GM23338 (cell line): ENCODE measurements around the gene CUBN. TPM values are rescaled to one million over a fixed set of nuclear protein-coding genes. Genes with fewer than 3 reads are reported as not detected.

Experiments used
- ATAC-seq: fragments of 200-7000 bp; cut with Tn5 transposase; 3 replicates; pipeline ENCODE4 v1.9.1; 2020
- DNase-seq: peaks from one replicate; pipeline ENCODE4 v3.0.0-alpha.2; 2015; ENCODE audit warnings: low spot score
- H2AFZ ChIP-seq: fragments of 200-600 bp; sonication (generic); 2 replicates; pipeline ENCODE4 v1.8.0; 2016; ENCODE audit warnings: antibody characterized with exemption, mild to moderate bottlenecking, moderate library complexity
- H3F3A ChIP-seq: fragments of 200-600 bp; sonication (generic); replicated peaks from 2 replicates; pipeline ENCODE4 v1.8.0; 2017; ENCODE audit warnings: antibody characterized with exemption, mixed run types, low read depth
- H3K27ac ChIP-seq: fragments of 200-600 bp; sonication (generic); 2 replicates; pipeline ENCODE4 v1.6.1; 2016; ENCODE audit warnings: low read depth
- H3K27me3 ChIP-seq: fragments of 200-600 bp; sonication (generic); 2 replicates; pipeline ENCODE4 v1.8.0; 2016; ENCODE audit warnings: mild to moderate bottlenecking, mixed run types, moderate library complexity; ENCODE audit not compliant: insufficient read depth
- H3K36me3 ChIP-seq: fragments of 200-600 bp; sonication (generic); 2 replicates; pipeline ENCODE4 v1.8.0; 2016; ENCODE audit warnings: mild to moderate bottlenecking; ENCODE audit not compliant: insufficient read depth
- H3K4me1 ChIP-seq: fragments of 200-600 bp; sonication (generic); 2 replicates; pipeline ENCODE4 v1.8.0; 2016; ENCODE audit warnings: mild to moderate bottlenecking, moderate library complexity; ENCODE audit not compliant: insufficient read depth
- H3K4me2 ChIP-seq: fragments of 200-600 bp; sonication (generic); 2 replicates; pipeline ENCODE4 v1.7.1; 2017; ENCODE audit warnings: mixed run types
- H3K4me3 ChIP-seq: fragments of 200-600 bp; sonication (generic); 2 replicates; pipeline ENCODE4 v1.6.1; 2016; ENCODE audit warnings: mixed run types
- H3K79me2 ChIP-seq: fragments of 200-600 bp; sonication (generic); replicated peaks from 2 replicates; pipeline ENCODE4 v1.8.0; 2017; ENCODE audit warnings: mild to moderate bottlenecking; ENCODE audit not compliant: insufficient read depth
- H3K9me2 ChIP-seq: fragments of 200-600 bp; sonication (generic); 2 replicates; pipeline ENCODE4 v1.8.0; 2017; ENCODE audit not compliant: insufficient read depth
- H4K20me1 ChIP-seq: fragments of 200-600 bp; sonication (generic); replicated peaks from 2 replicates; pipeline ENCODE4 v1.8.0; 2017; ENCODE audit warnings: mild to moderate bottlenecking; ENCODE audit not compliant: insufficient read depth
- H3K27ac Mint-ChIP-seq: 2 replicates; pipeline ENCODE4 v1.8.0; 2020; ENCODE audit warnings: inconsistent platforms, mild to moderate bottlenecking, moderate library complexity, mixed read lengths
- H3K27me3 Mint-ChIP-seq: 3 replicates; pipeline ENCODE4 v1.8.0; 2022; ENCODE audit warnings: low read depth, mild to moderate bottlenecking, moderate library complexity, mixed read lengths, inconsistent platforms; ENCODE audit not compliant: insufficient read depth, poor library complexity
- H3K36me3 Mint-ChIP-seq: 3 replicates; pipeline ENCODE4 v1.8.0; 2021; ENCODE audit warnings: low read depth, mild to moderate bottlenecking, inconsistent platforms, moderate library complexity, mixed read lengths
- H3K4me1 Mint-ChIP-seq: 3 replicates; pipeline ENCODE4 v1.8.0; 2020; ENCODE audit warnings: mild to moderate bottlenecking, inconsistent platforms, mixed read lengths
- H3K4me3 Mint-ChIP-seq: 3 replicates; pipeline ENCODE4 v1.8.0; 2021; ENCODE audit warnings: moderate library complexity, mild to moderate bottlenecking, inconsistent platforms, mixed read lengths
- H3K9me3 Mint-ChIP-seq: 3 replicates; pipeline ENCODE4 v1.8.0; 2020; ENCODE audit warnings: moderate library complexity, mild to moderate bottlenecking, inconsistent platforms, mixed read lengths
- CREB1 ChIP-seq: fragments of 250-450 bp; sonication (Bioruptor Pico); IDR thresholded peaks from 2 replicates; pipeline ENCODE4 v1.5.0; 2020; ENCODE audit warnings: low read depth, mild to moderate bottlenecking, moderate library complexity
- ETS1 ChIP-seq: IDR thresholded peaks from 2 replicates; pipeline ENCODE4 v1.6.1; 2016; ENCODE audit warnings: antibody characterized with exemption
- EZH2phosphoT487 ChIP-seq: fragments of 200-600 bp; sonication (generic); IDR thresholded peaks from one replicate; pipeline ENCODE4 v1.8.1; 2018; ENCODE audit warnings: antibody characterized with exemption; ENCODE audit not compliant: unreplicated experiment
- JUNB ChIP-seq: IDR thresholded peaks from one replicate; pipeline ENCODE4 v1.6.1; 2016; ENCODE audit warnings: antibody characterized with exemption; ENCODE audit not compliant: unreplicated experiment
- NANOG ChIP-seq: IDR thresholded peaks from 2 replicates; pipeline ENCODE4 v1.6.1; 2016; ENCODE audit warnings: antibody characterized with exemption, borderline replicate concordance
- REST ChIP-seq: IDR thresholded peaks from one replicate; pipeline ENCODE4 v1.6.1; 2018; ENCODE audit warnings: antibody characterized with exemption; ENCODE audit not compliant: unreplicated experiment
- STAT1 ChIP-seq: IDR thresholded peaks from one replicate; pipeline ENCODE4 v1.6.1; 2016; ENCODE audit warnings: antibody characterized with exemption; ENCODE audit not compliant: unreplicated experiment
- long read RNA-seq: library from polyadenylated mRNA; unstranded; transcript quantifications from one replicate; pipeline ENCODE4 v2.0.0, GENCODE V29; 2020; ENCODE audit not compliant: unreplicated experiment
- polyA plus RNA-seq: library from polyadenylated mRNA; unstranded; fragments of >200 nt; fragmentation: Nextera tagmentation; extraction: Ambion mirVana; gene quantifications from 2 replicates; pipeline ENCODE4 v1.2.1, GENCODE V29; 2016
- total RNA-seq: library from RNA; depleted of rRNA; stranded (reverse); fragments of >200 nt; shearing (Covaris generic); gene quantifications from 2 replicates; pipeline ENCODE4 v1.2.3, GENCODE V29; 2014; rRNA removed

The CUBN gene
- total RNA-seq (0.23 and 1.8 TPM in 2 replicates), polyA plus RNA-seq (0.06 and 0.47 TPM in 2 replicates)
- long read RNA-seq, result 0 reads

- Histone ChIP-seq H3K4me3 (no peak within 1 kb of the TSS), H3F3A (no peaks in the 10 kb centered on the region), H3K4me2 (no peak within 1 kb of the TSS), H3K79me2 (no peaks in the 10 kb centered on the region), H3K36me3 (no peaks in the 10 kb centered on the region), H4K20me1 (no peaks in the 10 kb centered on the region), H3K9me2 (no peaks in the 10 kb centered on the region), H3K4me1 (no peaks in the 10 kb centered on the region), H3K27ac (no peak within 1 kb of the TSS), H3K27me3 (no peaks in the 10 kb centered on the region), H2AFZ (no peak within 1 kb of the TSS)
- DNase-seq (no peak), ATAC-seq (no peak)
- H3K36me3 Mint-ChIP-seq, result no peaks in the 10 kb centered on the region
- no peak for TF ChIP-seq CREB1 (CRISPR knock-in tag)
- no peak for TF ChIP-seq JUNB
- TF ChIP-seq NANOG, result no peak
- no peak for TF ChIP-seq REST
- TF ChIP-seq STAT1, result no peak
- TF ChIP-seq EZH2phosphoT487, result no peak
- peaks cover 5% of the 10 kb centered on the region; the same call in 2 of the 3 replicates for H3K4me1 Mint-ChIP-seq
- no peak within 1 kb of the TSS for H3K4me3 Mint-ChIP-seq
- no peak within 1 kb of the TSS for H3K27ac Mint-ChIP-seq
- no peaks in the 10 kb centered on the region for H3K9me3 Mint-ChIP-seq
- H3K27me3 Mint-ChIP-seq, result no peaks in the 10 kb centered on the region
Measured at GRCh38 chr10:17129741-17130140, at the start of gene CUBN. TSS of gene CUBN (minus strand) at chr10:17129811. CDS start at chr10:17129765, 46 bp downstream.

- no peaks in the 10 kb centered on the region for H3K9me3 Mint-ChIP-seq
- H3K79me2 ChIP-seq, result no peaks in the 10 kb centered on the region
- H3K4me3 ChIP-seq, result no peak overlapping the region
- ATAC-seq (no peak), DNase-seq (no peak)
- H4K20me1 ChIP-seq, result no peaks in the 10 kb centered on the region; the same call in 1 of the 2 replicates
- no peaks in the 10 kb centered on the region for H3K9me2 ChIP-seq
- TF ChIP-seq ETS1, result no peak
- H2AFZ ChIP-seq, result no peak overlapping the region
- H3K4me2 ChIP-seq, result no peak overlapping the region
- no peak overlapping the region for H3K27ac ChIP-seq
- no peaks in the 10 kb centered on the region for H3F3A ChIP-seq
- no peaks in the 10 kb centered on the region for H3K27me3 ChIP-seq
- no peaks in the 10 kb centered on the region for H3K36me3 Mint-ChIP-seq
- H3K27ac Mint-ChIP-seq, result no peak overlapping the region; the same call in 1 of the 2 replicates
- no peaks in the 10 kb centered on the region for H3K36me3 ChIP-seq
- H3K4me1 ChIP-seq, result peaks cover 18% of the 10 kb centered on the region
- peaks cover 28% of the 10 kb centered on the region for H3K4me1 Mint-ChIP-seq
- no peak overlapping the region for H3K4me3 Mint-ChIP-seq
- H3K27me3 Mint-ChIP-seq, result no peaks in the 10 kb centered on the region
Measured at GRCh38 chr10:17179002-17179401, 49.4 kb upstream of the CUBN start.
